ENCODE measurements around the gene SLC6A11. TPM values are rescaled to one million over a fixed set of nuclear protein-coding genes. Genes with fewer than 3 reads are reported as not detected.

The SLC6A11 gene
- total RNA-seq, 4 donors from 2014 or later = 0.21 to 1.4 TPM; not detected in 2

- no peak for DNase-seq
- Histone ChIP-seq H3K36me3 (no peaks in the 10 kb centered on the region), H3K4me1 (no peaks in the 10 kb centered on the region), H3K27ac (no peak overlapping the region), H3K27me3 (no peaks in the 10 kb centered on the region), H3K4me3 (no peak overlapping the region), H3K9me3 (no peaks in the 10 kb centered on the region)
- intact Hi-C loops (cut with DNase I; ENCODE audit: low total_unique reads) = no loop called here
- TF ChIP-seq POLR2A (IDR thresholded peaks at IDR 0.05) = no peak
- TF ChIP-seq CTCF (IDR thresholded peaks at IDR 0.05) = no peak
Measured at GRCh38 chr3:10775828-10776227, 40.2 kb upstream of the SLC6A11 start.

GRCh38 chr3:10777627-10778026 lies 38.4 kb upstream of the SLC6A11 start:
- Histone ChIP-seq H3K27ac (no peak overlapping the region), H3K9me3 (no peaks in the 10 kb centered on the region), H3K36me3 (no peaks in the 10 kb centered on the region), H3K4me1 (no peaks in the 10 kb centered on the region), H3K27me3 (no peaks in the 10 kb centered on the region), H3K4me3 (no peak overlapping the region)
- TF ChIP-seq CTCF (IDR thresholded peaks at IDR 0.05) (no peak), POLR2A (IDR thresholded peaks at IDR 0.05) (no peak)
- DNase-seq = no peak
- intact Hi-C loops (cut with DNase I; ENCODE audit: low total_unique reads) = no loop called here

- no peak for TF ChIP-seq POLR2A (IDR thresholded peaks at IDR 0.05)
- no peak for TF ChIP-seq CTCF (IDR thresholded peaks at IDR 0.05)
- intact Hi-C loops (cut with DNase I; ENCODE audit: low total_unique reads) = no loop called here
- no peak overlapping the region for H3K27ac ChIP-seq
- no peaks in the 10 kb centered on the region for H3K36me3 ChIP-seq
- no peaks in the 10 kb centered on the region for H3K9me3 ChIP-seq
- H3K4me3 ChIP-seq = no peak overlapping the region
- no peaks in the 10 kb centered on the region for H3K4me1 ChIP-seq
- no peak for DNase-seq
- H3K27me3 ChIP-seq = no peaks in the 10 kb centered on the region
Measured at GRCh38 chr3:10778492-10779292, 37.3 kb upstream of the SLC6A11 start.

- Histone ChIP-seq H3K4me3 (no peak overlapping the region), H3K4me1 (no peaks in the 10 kb centered on the region), H3K27me3 (no peaks in the 10 kb centered on the region), H3K27ac (no peak overlapping the region), H3K9me3 (no peaks in the 10 kb centered on the region), H3K36me3 (no peaks in the 10 kb centered on the region)
- TF ChIP-seq POLR2A (IDR thresholded peaks at IDR 0.05) (no peak), CTCF (IDR thresholded peaks at IDR 0.05) (no peak)
- DNase-seq = no peak
- intact Hi-C loops (cut with DNase I; ENCODE audit: low total_unique reads) = no loop called here
Measured at GRCh38 chr3:10779293-10779805, 36.7 kb upstream of the SLC6A11 start.

- intact Hi-C loops (cut with DNase I; ENCODE audit: low total_unique reads) = no loop called here
- TF ChIP-seq CTCF (IDR thresholded peaks at IDR 0.05) = no peak
- no peak for TF ChIP-seq POLR2A (IDR thresholded peaks at IDR 0.05)
- no peak overlapping the region for H3K27ac ChIP-seq
- no peak overlapping the region for H3K4me3 ChIP-seq
- no peak for DNase-seq
- H3K27me3 ChIP-seq = peaks cover 0 to 3% of the 10 kb centered on the region in 2 donors
- H3K9me3 ChIP-seq = no peaks in the 10 kb centered on the region
- H3K4me1 ChIP-seq = no peaks in the 10 kb centered on the region
- no peaks in the 10 kb centered on the region for H3K36me3 ChIP-seq
Measured at GRCh38 chr3:10780243-10780642, 35.8 kb upstream of the SLC6A11 start.

Data from uterus (tissue), 4 donors.